BJ (cell line): ENCODE measurements around the gene ZBTB1. TPM values are rescaled to one million over a fixed set of nuclear protein-coding genes. Genes with fewer than 3 reads are reported as not detected.
A peak's percentile ranks its signal among the peaks of the same experiment; 100 is the strongest.

Source experiments
- CTCF ChIA-PET: fragments of 350-600 bp; formaldehyde crosslinking; extraction: SDS; loops from one replicate; lab custom pipeline; 2021; ENCODE audit warnings: antibody characterized with exemption, inconsistent platforms; lab: Yijun Ruan, JAX
- POLR2A ChIA-PET: fragments of 300-600 bp; sonication (Branson Sonifier 250); formaldehyde crosslinking; extraction: SDS; loops from one replicate; lab custom pipeline; 2021; ENCODE audit warnings: antibody characterized with exemption; lab: Charles Lee
- DNase-seq: peaks from one replicate; pipeline ENCODE4 v3.0.0-alpha.2; 2011; ENCODE audit warnings: low read depth
- H3K27me3 ChIP-seq: 2 replicates; pipeline ENCODE4 v1.6.0; 2011; ENCODE audit warnings: low read length; ENCODE audit not compliant: control insufficient read depth, insufficient read depth
- H3K36me3 ChIP-seq: 2 replicates; pipeline ENCODE4 v1.5.1; 2011; ENCODE audit warnings: low read length; ENCODE audit not compliant: control insufficient read depth, insufficient read depth
- H3K4me3 ChIP-seq: 2 replicates; pipeline ENCODE4 v1.5.1; 2011; ENCODE audit warnings: low read depth, mild to moderate bottlenecking, control low read depth, low read length
- polyA plus RNA-seq: library from polyadenylated mRNA; depleted of rRNA; stranded (reverse); fragments of >200 nt; gene quantifications from 2 replicates; pipeline ENCODE4 v1.2.3, GENCODE V29; 2011
- TF ChIP-seq, protein P1 (sequence below): IDR thresholded peaks from 2 replicates; pipeline ENCODE4 v1.5.1; 2011; ENCODE audit warnings: low read depth, mild to moderate bottlenecking, control low read depth, inconsistent platforms, low read length, moderate library complexity; ENCODE audit not compliant: insufficient read depth

ZBTB1 gene
- polyA plus RNA-seq, 1 experiment, result 16.0 TPM

DNA sequence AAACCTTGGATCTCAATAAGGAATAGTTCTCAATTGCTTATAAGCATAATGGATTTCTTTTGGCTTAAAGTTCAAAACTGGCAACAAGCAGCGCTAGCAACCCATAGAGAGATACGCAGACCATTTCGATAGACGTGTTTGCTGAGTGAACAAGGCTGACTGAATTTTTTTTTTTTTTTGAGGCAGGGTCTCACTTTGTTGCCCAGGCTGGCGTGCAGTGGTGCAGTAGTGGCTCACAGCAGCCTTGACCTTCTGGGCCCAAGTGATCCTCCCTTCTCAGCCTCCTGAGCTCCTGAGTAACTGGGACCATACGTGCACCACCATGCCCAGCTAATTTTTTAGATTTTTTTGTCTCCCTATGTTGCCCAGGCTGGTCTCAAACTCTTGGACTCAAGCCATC, 40.7 kb upstream of the ZBTB1 start:
- CTCF ChIA-PET, result interaction anchor here (1.4 to 2.2 kb wide), 2 partner anchors 15 to 33 kb away, joined by 4 to 6 read pairs; no protein-coding TSS in a partner anchor
- POLR2A ChIA-PET, result no interaction called here

DNA sequence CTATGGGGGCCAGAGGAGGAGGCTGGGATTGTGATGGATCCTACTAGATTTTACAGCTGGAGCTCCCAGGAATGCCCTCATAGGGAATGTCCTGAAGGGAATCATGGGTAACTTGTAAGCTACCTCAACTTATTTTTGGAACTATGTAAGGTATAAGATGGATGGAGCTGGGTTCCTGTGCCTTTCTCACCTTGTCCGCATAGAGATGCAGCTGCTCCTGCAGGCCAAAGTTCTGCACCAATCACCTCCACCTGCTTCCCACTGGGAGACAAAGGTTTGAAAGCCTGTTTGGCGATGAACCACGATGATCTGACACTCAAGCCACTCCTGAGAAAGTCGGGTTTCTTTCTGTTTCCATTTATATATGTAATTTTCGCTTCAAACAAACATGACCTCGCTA, 39.9 kb upstream of the ZBTB1 start:
- CTCF ChIA-PET, result interaction anchor here (0.6 to 2.2 kb wide), 4 partner anchors 16 to 404 kb away, joined by 3 to 6 read pairs (median 4); no protein-coding TSS in a partner anchor

More for the DNA sequence above, 40.7 kb upstream of the ZBTB1 start:
- TF ChIP-seq, protein P1, sequence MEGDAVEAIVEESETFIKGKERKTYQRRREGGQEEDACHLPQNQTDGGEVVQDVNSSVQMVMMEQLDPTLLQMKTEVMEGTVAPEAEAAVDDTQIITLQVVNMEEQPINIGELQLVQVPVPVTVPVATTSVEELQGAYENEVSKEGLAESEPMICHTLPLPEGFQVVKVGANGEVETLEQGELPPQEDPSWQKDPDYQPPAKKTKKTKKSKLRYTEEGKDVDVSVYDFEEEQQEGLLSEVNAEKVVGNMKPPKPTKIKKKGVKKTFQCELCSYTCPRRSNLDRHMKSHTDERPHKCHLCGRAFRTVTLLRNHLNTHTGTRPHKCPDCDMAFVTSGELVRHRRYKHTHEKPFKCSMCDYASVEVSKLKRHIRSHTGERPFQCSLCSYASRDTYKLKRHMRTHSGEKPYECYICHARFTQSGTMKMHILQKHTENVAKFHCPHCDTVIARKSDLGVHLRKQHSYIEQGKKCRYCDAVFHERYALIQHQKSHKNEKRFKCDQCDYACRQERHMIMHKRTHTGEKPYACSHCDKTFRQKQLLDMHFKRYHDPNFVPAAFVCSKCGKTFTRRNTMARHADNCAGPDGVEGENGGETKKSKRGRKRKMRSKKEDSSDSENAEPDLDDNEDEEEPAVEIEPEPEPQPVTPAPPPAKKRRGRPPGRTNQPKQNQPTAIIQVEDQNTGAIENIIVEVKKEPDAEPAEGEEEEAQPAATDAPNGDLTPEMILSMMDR, result no peak
- Histone ChIP-seq H3K4me3 (no peak overlapping the region), H3K36me3 (no peaks in the 10 kb centered on the region; the same call in 1 of the 2 replicates), H3K27me3 (no peaks in the 10 kb centered on the region)
- no peak for DNase-seq

DNA sequence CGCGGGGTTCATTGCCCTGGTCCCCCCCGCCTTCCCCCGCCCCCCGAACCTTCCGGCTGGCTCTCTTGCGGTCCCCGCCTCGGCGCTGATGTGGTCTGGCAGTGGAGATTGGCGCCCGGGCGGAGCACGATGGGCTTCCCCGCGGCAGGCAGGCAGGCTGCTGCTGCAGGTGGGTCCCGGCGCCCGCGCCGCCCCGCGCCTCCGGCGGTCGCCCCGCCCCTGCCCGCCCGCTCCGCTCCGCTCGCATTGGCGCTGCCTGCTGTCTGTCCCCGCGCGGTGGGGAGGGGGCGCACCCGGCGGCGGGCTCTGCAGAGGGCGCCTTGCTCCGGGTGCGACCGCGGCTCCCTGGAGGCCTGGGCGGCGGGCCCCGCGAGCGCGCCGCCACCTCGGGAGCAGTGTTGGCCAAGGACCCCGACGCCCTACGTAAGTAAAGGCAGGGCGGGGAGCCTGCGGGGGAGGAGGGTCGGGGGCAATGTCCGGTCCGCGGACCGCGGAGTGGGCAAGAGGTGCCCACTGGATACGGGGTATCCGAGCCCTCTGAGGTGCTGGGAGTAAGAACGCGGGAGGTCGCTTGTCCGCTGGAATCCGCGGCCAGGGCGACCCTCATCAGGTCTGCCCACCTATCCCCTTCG, 39.3 kb upstream of the ZBTB1 start, which contains the start of gene AKAP5:
AKAP5 (plus strand) TSS at position 309 of the 632 bp plus-strand sequence. CDS start 2,896 bp downstream, outside the sequence.
- TF ChIP-seq, protein P1, result no peak
- CTCF ChIA-PET, result interaction anchor here (0.6 to 2.4 kb wide), 8 partner anchors 13 to 127 kb away, joined by 3 to 9 read pairs (median 5); no protein-coding TSS in a partner anchor
- no peaks in the 10 kb centered on the region for H3K27me3 ChIP-seq
- no peaks in the 10 kb centered on the region; the same call in 1 of the 2 replicates for H3K36me3 ChIP-seq
- H3K4me3 ChIP-seq, result peak within 1 kb of the TSS; percentile 74
- POLR2A ChIA-PET, result no interaction called here
- no peak for DNase-seq

More for the DNA sequence above, 39.9 kb upstream of the ZBTB1 start:
- H3K27me3 ChIP-seq, result no peaks in the 10 kb centered on the region
- peak overlapping the region; percentile 74 for H3K4me3 ChIP-seq
- DNase-seq, result no peak
- TF ChIP-seq, protein P1, result no peak
- POLR2A ChIA-PET, result no interaction called here
- H3K36me3 ChIP-seq, result no peaks in the 10 kb centered on the region; the same call in 1 of the 2 replicates

DNA sequence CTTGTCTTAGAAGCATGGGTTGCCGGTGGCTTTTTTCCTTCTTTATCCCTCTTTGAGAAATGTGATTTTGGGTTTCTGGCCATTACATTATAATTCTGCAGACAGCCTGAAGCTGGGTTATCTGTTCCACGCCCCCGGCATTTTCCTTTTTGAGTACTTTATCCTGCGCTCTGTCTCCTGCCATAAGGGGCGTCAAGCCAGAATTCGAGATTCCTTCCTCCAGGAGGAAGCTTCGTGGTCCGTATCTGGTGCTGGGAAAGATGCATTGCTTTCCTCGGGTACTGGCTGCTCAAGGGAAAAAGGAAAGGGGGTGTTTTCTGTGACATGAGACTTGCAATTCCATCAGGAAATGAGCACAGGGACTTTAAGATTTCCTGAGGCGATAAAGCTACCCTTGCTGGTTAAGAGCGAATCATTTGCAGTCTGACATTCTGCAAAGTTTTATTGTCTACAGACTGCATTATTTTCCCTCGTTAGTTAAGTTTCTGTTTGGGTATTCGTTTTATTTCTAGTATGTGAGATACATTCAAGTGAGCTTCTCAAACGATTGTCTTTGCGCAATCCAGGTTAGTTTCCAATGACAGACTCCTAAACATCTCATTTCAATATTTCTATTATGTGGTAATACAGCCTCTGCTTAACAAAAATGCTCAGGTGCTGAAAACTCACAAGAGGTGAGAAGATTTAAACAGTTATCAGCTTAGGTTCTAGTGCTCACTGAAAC, 38.6 kb upstream of the ZBTB1 start:
- H3K27me3 ChIP-seq, result no peaks in the 10 kb centered on the region
- DNase-seq, result no peak
- no peaks in the 10 kb centered on the region; the same call in 1 of the 2 replicates for H3K36me3 ChIP-seq
- TF ChIP-seq, protein P1, result peak; percentile 56
- ChIA-PET CTCF (interaction anchor here (1.0 to 2.4 kb wide), 7 partner anchors 12 to 171 kb away, joined by 3 to 9 read pairs (median 6); no protein-coding TSS in a partner anchor), POLR2A (no interaction called here)
- H3K4me3 ChIP-seq, result peak overlapping the region; percentile 74

DNA sequence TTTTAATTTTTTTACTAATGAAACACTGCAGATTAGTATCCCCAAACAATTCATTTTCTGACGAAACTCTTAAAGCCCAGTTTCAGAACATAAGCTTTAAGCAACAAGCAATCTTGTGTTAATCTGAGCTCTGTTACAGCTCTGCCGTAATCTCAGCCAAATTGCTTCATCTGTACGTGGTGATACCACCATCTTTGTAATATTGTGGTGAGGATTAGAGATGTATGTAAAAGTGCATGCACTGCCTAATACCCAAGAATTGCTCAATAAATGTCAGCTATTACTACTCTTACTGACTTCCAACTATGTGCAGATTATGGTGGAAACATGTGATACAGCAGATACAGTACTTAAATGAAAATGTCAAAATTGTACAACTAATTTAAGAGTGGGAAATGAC, 37.5 kb upstream of the ZBTB1 start:
- Histone ChIP-seq H3K27me3 (no peaks in the 10 kb centered on the region), H3K36me3 (no peaks in the 10 kb centered on the region), H3K4me3 (no peak overlapping the region)
- TF ChIP-seq, protein P1, result no peak
- DNase-seq, result no peak
- CTCF ChIA-PET, result interaction anchor here (0.6 to 2.4 kb wide), 5 partner anchors 11 to 129 kb away, joined by 3 to 9 read pairs (median 4); no protein-coding TSS in a partner anchor
- POLR2A ChIA-PET, result no interaction called here
